ENCODE measurements around the gene ZCCHC2. TPM values are rescaled to one million over a fixed set of nuclear protein-coding genes. Genes with fewer than 3 reads are reported as not detected.
A peak's percentile ranks its signal among the peaks of the same experiment; 100 is the strongest.

ZCCHC2 gene
- total and polyA plus RNA-seq, 2 of the 13 experiments (the other 11 are each of a cell fraction or from before 2014, with no cell fraction given): 62.5 to 76.1 TPM

GRCh38 chr18:62607302-62607701, 84.5 kb downstream of the ZCCHC2 start (continued):
- TF ChIP-seq, protein P1, sequence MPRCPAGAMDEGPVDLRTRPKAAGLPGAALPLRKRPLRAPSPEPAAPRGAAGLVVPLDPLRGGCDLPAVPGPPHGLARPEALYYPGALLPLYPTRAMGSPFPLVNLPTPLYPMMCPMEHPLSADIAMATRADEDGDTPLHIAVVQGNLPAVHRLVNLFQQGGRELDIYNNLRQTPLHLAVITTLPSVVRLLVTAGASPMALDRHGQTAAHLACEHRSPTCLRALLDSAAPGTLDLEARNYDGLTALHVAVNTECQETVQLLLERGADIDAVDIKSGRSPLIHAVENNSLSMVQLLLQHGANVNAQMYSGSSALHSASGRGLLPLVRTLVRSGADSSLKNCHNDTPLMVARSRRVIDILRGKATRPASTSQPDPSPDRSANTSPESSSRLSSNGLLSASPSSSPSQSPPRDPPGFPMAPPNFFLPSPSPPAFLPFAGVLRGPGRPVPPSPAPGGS (CRISPR knock-in tag; IDR thresholded peaks at IDR 0.05): no peak
- TF ChIP-seq ZBTB14 (CRISPR knock-in tag; IDR thresholded peaks at IDR 0.05) (no peak), ZNF121 (CRISPR knock-in tag; IDR thresholded peaks at IDR 0.05) (no peak), TAF1 (CRISPR knock-in tag; IDR thresholded peaks at IDR 0.05) (no peak), THAP8 (CRISPR knock-in tag; IDR thresholded peaks at IDR 0.05; ENCODE audit: borderline replicate concordance) (no peak), SMARCC2 (IDR thresholded peaks at IDR 0.05) (no peak), ZXDC (CRISPR knock-in tag; IDR thresholded peaks at IDR 0.05) (no peak), ZFP37 (CRISPR knock-in tag; IDR thresholded peaks at IDR 0.05; ENCODE audit: borderline replicate concordance) (no peak), KLF15 (CRISPR knock-in tag; IDR thresholded peaks at IDR 0.05; ENCODE audit: borderline replicate concordance) (no peak), HMGA1 (CRISPR knock-in tag; conservative IDR thresholded peaks at IDR 0.05) (no peak), ZFP36L2 (CRISPR knock-in tag; IDR thresholded peaks at IDR 0.05) (no peak), RELA (CRISPR knock-in tag; IDR thresholded peaks at IDR 0.05) (no peak), MYNN (CRISPR knock-in tag; IDR thresholded peaks at IDR 0.05; ENCODE audit: low read depth) (no peak), ESRRA (CRISPR knock-in tag; IDR thresholded peaks at IDR 0.05; ENCODE audit: low read depth) (peak; percentile 80; the same call in 1 of the 2 replicates), SPEN (CRISPR knock-in tag; IDR thresholded peaks at IDR 0.05; ENCODE audit: low read depth) (no peak), ZNF800 (CRISPR knock-in tag; IDR thresholded peaks at IDR 0.05) (no peak), TCF7 (IDR thresholded peaks at IDR 0.05; ENCODE audit: low read depth) (0 out of 2 replicates have a peak, but pooled peaks have one; percentile 17), RNF2 (conservative IDR thresholded peaks at IDR 0.05; ENCODE audit: low read depth) (no peak), ZNF160 (CRISPR knock-in tag; IDR thresholded peaks at IDR 0.05) (no peak), ZNF580 (CRISPR knock-in tag; IDR thresholded peaks at IDR 0.05; ENCODE audit: borderline replicate concordance, low read depth) (no peak), SP5 (CRISPR knock-in tag; IDR thresholded peaks at IDR 0.05; ENCODE audit: borderline replicate concordance, low read depth) (peak; percentile 67; the same call in 1 of the 2 replicates), CHCHD3 (CRISPR knock-in tag; IDR thresholded peaks at IDR 0.05) (no peak)
- TF ChIP-seq, protein P2, sequence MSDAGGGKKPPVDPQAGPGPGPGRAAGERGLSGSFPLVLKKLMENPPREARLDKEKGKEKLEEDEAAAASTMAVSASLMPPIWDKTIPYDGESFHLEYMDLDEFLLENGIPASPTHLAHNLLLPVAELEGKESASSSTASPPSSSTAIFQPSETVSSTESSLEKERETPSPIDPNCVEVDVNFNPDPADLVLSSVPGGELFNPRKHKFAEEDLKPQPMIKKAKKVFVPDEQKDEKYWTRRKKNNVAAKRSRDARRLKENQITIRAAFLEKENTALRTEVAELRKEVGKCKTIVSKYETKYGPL (CRISPR knock-in tag; IDR thresholded peaks at IDR 0.05): no peak
